Panc1 (cell line): ENCODE data around the gene PYM1. TPM values are rescaled to one million over a fixed set of nuclear protein-coding genes. Genes with fewer than 3 reads are reported as not detected.

ENCODE experiments used
- ATAC-seq: fragments of 200-7000 bp; cut with Tn5 transposase; 2 replicates; pipeline ENCODE4 v1.9.1; 2020; ENCODE audit warnings: mild to moderate bottlenecking, moderate library complexity
- BruUV-seq: library from RNA; stranded (reverse); fragments of 400-500 nt; replicated peaks from 2 replicates; lab custom pipeline; 2021; lab: Mats Ljungman, UMichigan
- CTCF ChIA-PET: fragments of 300-600 bp; sonication (Branson Sonifier 250); formaldehyde crosslinking; loops from one replicate; lab custom pipeline; 2022; ENCODE audit warnings: antibody characterized with exemption; lab: Charles Lee
- POLR2A ChIA-PET: fragments of 300-600 bp; sonication (Branson Sonifier 250); formaldehyde crosslinking; loops from one replicate; lab custom pipeline; 2022; ENCODE audit warnings: antibody characterized with exemption; lab: Charles Lee
- DNase-seq: peaks from one replicate; pipeline ENCODE4 v3.0.0-alpha.2; 2010; ENCODE audit warnings: low read depth, low spot score
- H3K27ac ChIP-seq: 2 replicates; pipeline ENCODE4 v1.5.1; 2011; ENCODE audit warnings: mild to moderate bottlenecking, low read length, inconsistent platforms
- H3K27me3 ChIP-seq: fragments of 200-500 bp; sonication (Bioruptor generic); 2 replicates; pipeline ENCODE4 v1.6.0; 2014; ENCODE audit warnings: low read length, inconsistent platforms; ENCODE audit not compliant: control insufficient read depth, insufficient read depth
- H3K36me3 ChIP-seq: fragments of 200-500 bp; sonication (Bioruptor generic); 2 replicates; pipeline ENCODE4 v1.5.1; 2014; ENCODE audit warnings: inconsistent platforms, mild to moderate bottlenecking, low read length, moderate library complexity; ENCODE audit not compliant: control insufficient read depth, insufficient read depth
- H3K4me1 ChIP-seq: 2 replicates; pipeline ENCODE4 v1.5.1; 2011; ENCODE audit warnings: inconsistent platforms, mild to moderate bottlenecking, low read length, moderate library complexity; ENCODE audit not compliant: control insufficient read depth, insufficient read depth
- H3K4me3 ChIP-seq, 2 experiments: 2 replicates each; pipeline ENCODE4 v1.5.1; 2011 to 2012; ENCODE audit warnings: low read depth in 2 of 2, low read length in 2 of 2, mild to moderate bottlenecking in 2 of 2, inconsistent platforms in 1 of 2, moderate library complexity in 1 of 2
- H3K9me3 ChIP-seq: fragments of 200-500 bp; sonication (Bioruptor generic); 2 replicates; pipeline ENCODE4 v1.5.1; 2014; ENCODE audit warnings: low read depth, mild to moderate bottlenecking, inconsistent platforms, low read length, moderate library complexity; ENCODE audit not compliant: control insufficient read depth, insufficient read depth
- CTCF ChIP-seq: fragments of 450-650 bp; IDR thresholded peaks from 2 replicates; pipeline ENCODE4 v1.5.1; 2017; ENCODE audit warnings: mild to moderate bottlenecking
- POLR2AphosphoS5 ChIP-seq: IDR thresholded peaks from 2 replicates; pipeline ENCODE4 v1.6.1; 2012; ENCODE audit warnings: mild to moderate bottlenecking, low read depth, low read length, moderate library complexity
- SIN3A ChIP-seq: IDR thresholded peaks from 2 replicates; pipeline ENCODE4 v1.6.1; 2012; ENCODE audit warnings: low read depth, mild to moderate bottlenecking, low read length, moderate library complexity, borderline replicate concordance; ENCODE audit not compliant: insufficient read depth
- TCF7L2 ChIP-seq: IDR thresholded peaks from 2 replicates; pipeline ENCODE4 v1.6.1; 2011; ENCODE audit warnings: mild to moderate bottlenecking, low read depth, low read length, inconsistent platforms
- in situ Hi-C: cut with HindIII; loops from 2 replicates; pipeline ENCODE4 v1.10.0; 2016; ENCODE audit warnings: low sequenced_read_pairs, low pct_unique_long_range_greater_than_20kb
- intact Hi-C: fragments of 100-400 bp; cut with micrococcal nuclease; formaldehyde crosslinking; loops from one replicate; pipeline ENCODE4 v1.10.0; 2022; ENCODE audit not compliant: unreplicated experiment
- total RNA-seq: library from RNA; stranded (reverse); gene quantifications from one replicate; pipeline ENCODE4 v1.2.1, GENCODE V29; 2021; ENCODE audit not compliant: unreplicated experiment
- TF ChIP-seq, protein P1 (sequence below), 2 experiments: IDR thresholded peaks; 2 replicates each; pipeline ENCODE4 v1.6.1; 2011 to 2012; ENCODE audit warnings: low read depth in 2 of 2, control low read depth in 1 of 2, low read length in 1 of 2, mild to moderate bottlenecking in 1 of 2, moderate library complexity in 1 of 2; ENCODE audit not compliant: insufficient read depth in 1 of 2

PYM1 gene
- total RNA-seq, 1 experiment from 2014 or later = 32.2 TPM

GRCh38 chr12:55966408-55967281 lies 39.0 kb upstream of the PYM1 start, which contains the start of gene CDK2:
Gene CDK2 (plus strand): TSS chr12:55966830. CDS start chr12:55967009, 179 bp downstream.
- ATAC-seq = peak; percentile 98
- Histone ChIP-seq H3K36me3 (peaks cover 9% of the 10 kb centered on the region), H3K9me3 (no peaks in the 10 kb centered on the region), H3K4me3 (peak within 1 kb of the TSS; percentile 92 to 98), H3K27me3 (no peaks in the 10 kb centered on the region), H3K4me1 (peaks cover 15% of the 10 kb centered on the region), H3K27ac (peak within 1 kb of the TSS; percentile 93)
- TF ChIP-seq TCF7L2 (0 out of 2 replicates have a peak, but pooled peaks have one; percentile 32), POLR2AphosphoS5 (peak; percentile 62), SIN3A (peak; percentile 77; the same call in 1 of the 2 replicates), CTCF (no peak)
- TF ChIP-seq, protein P1, sequence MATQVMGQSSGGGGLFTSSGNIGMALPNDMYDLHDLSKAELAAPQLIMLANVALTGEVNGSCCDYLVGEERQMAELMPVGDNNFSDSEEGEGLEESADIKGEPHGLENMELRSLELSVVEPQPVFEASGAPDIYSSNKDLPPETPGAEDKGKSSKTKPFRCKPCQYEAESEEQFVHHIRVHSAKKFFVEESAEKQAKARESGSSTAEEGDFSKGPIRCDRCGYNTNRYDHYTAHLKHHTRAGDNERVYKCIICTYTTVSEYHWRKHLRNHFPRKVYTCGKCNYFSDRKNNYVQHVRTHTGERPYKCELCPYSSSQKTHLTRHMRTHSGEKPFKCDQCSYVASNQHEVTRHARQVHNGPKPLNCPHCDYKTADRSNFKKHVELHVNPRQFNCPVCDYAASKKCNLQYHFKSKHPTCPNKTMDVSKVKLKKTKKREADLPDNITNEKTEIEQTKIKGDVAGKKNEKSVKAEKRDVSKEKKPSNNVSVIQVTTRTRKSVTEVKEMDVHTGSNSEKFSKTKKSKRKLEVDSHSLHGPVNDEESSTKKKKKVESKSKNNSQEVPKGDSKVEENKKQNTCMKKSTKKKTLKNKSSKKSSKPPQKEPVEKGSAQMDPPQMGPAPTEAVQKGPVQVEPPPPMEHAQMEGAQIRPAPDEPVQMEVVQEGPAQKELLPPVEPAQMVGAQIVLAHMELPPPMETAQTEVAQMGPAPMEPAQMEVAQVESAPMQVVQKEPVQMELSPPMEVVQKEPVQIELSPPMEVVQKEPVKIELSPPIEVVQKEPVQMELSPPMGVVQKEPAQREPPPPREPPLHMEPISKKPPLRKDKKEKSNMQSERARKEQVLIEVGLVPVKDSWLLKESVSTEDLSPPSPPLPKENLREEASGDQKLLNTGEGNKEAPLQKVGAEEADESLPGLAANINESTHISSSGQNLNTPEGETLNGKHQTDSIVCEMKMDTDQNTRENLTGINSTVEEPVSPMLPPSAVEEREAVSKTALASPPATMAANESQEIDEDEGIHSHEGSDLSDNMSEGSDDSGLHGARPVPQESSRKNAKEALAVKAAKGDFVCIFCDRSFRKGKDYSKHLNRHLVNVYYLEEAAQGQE (IDR thresholded peaks at IDR 0.05; ENCODE audit: insufficient read depth in 1 of 2, low read depth in 2 of 2, low read length in 1 of 2) = no peak
- intact Hi-C loops = no loop called here
- CTCF ChIA-PET = interaction anchor here (0.6 kb wide), 2 partner anchors 26 to 121 kb away, joined by 5 read pairs; no protein-coding TSS in a partner anchor
- DNase-seq = no peak
- in situ Hi-C loops = no loop called here
- POLR2A ChIA-PET = no interaction called here
- TSS peak; percentile 90 for BruUV-seq

DNA sequence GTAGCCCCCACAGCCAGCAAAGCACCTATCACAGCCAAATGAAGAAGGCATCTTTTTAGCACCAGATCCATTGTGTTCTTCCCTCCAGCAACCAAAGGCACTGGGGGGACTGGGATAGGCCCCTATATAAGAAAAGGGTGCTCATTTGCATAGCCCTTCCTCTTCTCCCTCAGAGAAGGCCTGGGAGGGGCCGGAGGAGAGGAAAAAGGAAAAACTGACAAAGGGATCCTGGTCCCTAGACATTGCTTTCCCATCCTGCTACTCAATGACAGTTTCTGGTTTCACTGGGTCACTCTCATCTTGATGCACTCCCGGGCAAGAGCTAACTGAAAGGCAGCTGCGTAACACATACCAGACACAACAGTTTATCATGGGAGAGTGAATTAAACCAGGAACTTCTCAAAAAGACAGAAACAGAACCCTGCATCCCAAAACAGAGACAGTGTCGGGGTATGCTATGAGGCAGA lies 38.3 kb upstream of the PYM1 start, which contains the start of gene PMEL:
PMEL (minus strand) TSS at position 102 of the 467 bp plus-strand sequence; CDS start at position 71, 31 bp downstream.
- Histone ChIP-seq H3K4me3 (peak within 1 kb of the TSS; percentile 92 to 98), H3K36me3 (peaks cover 9% of the 10 kb centered on the region), H3K27ac (peak within 1 kb of the TSS; percentile 93), H3K4me1 (peaks cover 13% of the 10 kb centered on the region), H3K27me3 (no peaks in the 10 kb centered on the region), H3K9me3 (no peaks in the 10 kb centered on the region)
- ChIA-PET CTCF (interaction anchor here (0.5 kb wide), 1 partner anchor 63 kb away, joined by 11 read pairs; no protein-coding TSS in a partner anchor), POLR2A (no interaction called here)
- no peak for TF ChIP-seq TCF7L2
- TF ChIP-seq SIN3A = no peak
- TF ChIP-seq, protein P1 (IDR thresholded peaks at IDR 0.05; ENCODE audit: insufficient read depth in 1 of 2, low read depth in 2 of 2, low read length in 1 of 2) = no peak
- no peak for TF ChIP-seq CTCF
- no peak for TF ChIP-seq POLR2AphosphoS5
- in situ Hi-C loops = no loop called here
- no TSS peak for BruUV-seq
- intact Hi-C loops = no loop called here
- peak; percentile 9 for ATAC-seq
- DNase-seq = no peak
